SK-N-SH (cell line): Measurements from ENCODE around the gene COL26A1. TPM values are rescaled to one million over a fixed set of nuclear protein-coding genes. Genes with fewer than 3 reads are reported as not detected.
"Not testable (repeated sequence)": the region's sequence is repeated elsewhere in the genome, so short reads cannot be mapped to it uniquely, and the experiment has no call there.

ENCODE experiments used
- CTCF ChIA-PET: fragments of 300-600, 350-600 bp; formaldehyde crosslinking; extraction: SDS; loops from one replicate; lab custom pipeline; 2021; lab: Yijun Ruan, JAX
- POLR2A ChIA-PET: fragments of 350-600 bp; sonication (Branson Sonifier 250); formaldehyde crosslinking; extraction: SDS; loops from one replicate; lab custom pipeline; 2020; ENCODE audit warnings: antibody characterized with exemption, inconsistent platforms; lab: Yijun Ruan, JAX
- DNase-seq: peaks from one replicate; pipeline ENCODE4 v3.0.0; 2012
- H2AFZ ChIP-seq: fragments of 200-600 bp; sonication (generic); 2 replicates; pipeline ENCODE4 v1.8.1; 2016; ENCODE audit warnings: antibody characterized with exemption, mild to moderate bottlenecking, low read depth
- H3F3A ChIP-seq: fragments of 200-600 bp; sonication (generic); replicated peaks from 2 replicates; pipeline ENCODE3; 2016; ENCODE audit warnings: antibody characterized with exemption, mild to moderate bottlenecking; ENCODE audit not compliant: insufficient read depth
- H3K27ac ChIP-seq, 2 experiments: fragments of 200-500 bp in 1 of 2; fragments of 200-600 bp in 1 of 2; sonication (Bioruptor generic) in 1 of 2; sonication (generic), shearing (Covaris generic) in 1 of 2; 2 replicates each; pipeline versions ENCODE4 v1.5.1 to v1.6.1; 2014 to 2016; ENCODE audit warnings: low read depth in 2 of 2, inconsistent platforms in 1 of 2, low read length in 1 of 2, mild to moderate bottlenecking in 1 of 2, mixed read lengths in 1 of 2
- H3K27me3 ChIP-seq: fragments of 200-600 bp; sonication (generic), shearing (Covaris generic); 2 replicates; pipeline ENCODE4 v1.6.1; 2016; ENCODE audit warnings: mixed run types; ENCODE audit not compliant: insufficient read depth
- H3K36me3 ChIP-seq, 2 experiments: fragments of 200-500 bp in 1 of 2; fragments of 200-600 bp in 1 of 2; sonication (Bioruptor generic) in 1 of 2; sonication (generic) in 1 of 2; replicated peaks in 1 of 2; 2 replicates each; pipeline versions ENCODE3 to v1.5.1; 2014 to 2016; ENCODE audit warnings: low read length in 1 of 2, mild to moderate bottlenecking in 1 of 2; ENCODE audit not compliant: insufficient read depth in 2 of 2, control insufficient read depth in 1 of 2
- H3K4me1 ChIP-seq, 2 experiments: fragments of 200-500 bp in 1 of 2; fragments of 200-600 bp in 1 of 2; sonication (Bioruptor generic) in 1 of 2; sonication (generic), shearing (Covaris generic) in 1 of 2; 2 replicates each; pipeline versions ENCODE4 v1.5.1 to v1.6.1; 2014 to 2016; ENCODE audit warnings: low read depth in 1 of 2, low read length in 1 of 2, mixed run types in 1 of 2; ENCODE audit not compliant: insufficient read depth in 2 of 2, control insufficient read depth in 1 of 2
- H3K4me2 ChIP-seq: fragments of 200-600 bp; sonication (generic), shearing (Covaris generic); 2 replicates; pipeline ENCODE4 v1.6.1; 2017; ENCODE audit warnings: mixed run types
- H3K4me3 ChIP-seq, 2 experiments: fragments of 200-500 bp in 1 of 2; fragments of 200-600 bp in 1 of 2; sonication (Bioruptor generic) in 1 of 2; sonication (generic), shearing (Covaris generic) in 1 of 2; 2 replicates each; pipeline versions ENCODE4 v1.5.1 to v1.8.1; 2014 to 2016; ENCODE audit warnings: low read depth in 2 of 2, inconsistent platforms in 1 of 2, low read length in 1 of 2, mild to moderate bottlenecking in 1 of 2, mixed read lengths in 1 of 2, moderate library complexity in 1 of 2
- H3K79me2 ChIP-seq: fragments of 200-600 bp; sonication (generic); 2 replicates; pipeline ENCODE4 v1.8.1; 2017; ENCODE audit warnings: mild to moderate bottlenecking; ENCODE audit not compliant: insufficient read depth
- H3K9ac ChIP-seq: fragments of 200-600 bp; sonication (generic); 2 replicates; pipeline ENCODE4 v1.6.1; 2017; ENCODE audit warnings: mixed run types
- H3K9me2 ChIP-seq: fragments of 200-600 bp; sonication (generic); 2 replicates; pipeline ENCODE4 v1.6.1; 2017; ENCODE audit warnings: mixed run types
- H3K9me3 ChIP-seq: fragments of 200-600 bp; sonication (generic); 2 replicates; pipeline ENCODE4 v1.6.1; 2017; ENCODE audit warnings: mixed run types, mild to moderate bottlenecking, moderate library complexity
- H4K20me1 ChIP-seq: fragments of 200-600 bp; sonication (generic); 2 replicates; pipeline ENCODE4 v1.6.1; 2017; ENCODE audit warnings: mild to moderate bottlenecking, mixed run types; ENCODE audit not compliant: insufficient read depth
- CHD2 ChIP-seq: fragments of 150-350 bp; IDR thresholded peaks from 2 replicates; pipeline ENCODE4 v1.6.1; 2018; ENCODE audit warnings: low read length; ENCODE audit not compliant: partially characterized antibody
- ELF1 ChIP-seq: IDR thresholded peaks from 2 replicates; pipeline ENCODE4 v1.4.0; 2012
- EP300 ChIP-seq, 2 experiments: IDR thresholded peaks; 2 replicates each; pipeline versions ENCODE4 v1.4.0 to v1.6.1; 2012; ENCODE audit warnings: borderline replicate concordance in 1 of 2, low read depth in 1 of 2, low read length in 1 of 2
- FOSL2 ChIP-seq: IDR thresholded peaks from 2 replicates; pipeline ENCODE4 v1.4.0; 2012; ENCODE audit warnings: low read depth, mild to moderate bottlenecking, moderate library complexity, borderline replicate concordance
- FOXJ3 ChIP-seq: sonication (generic); formaldehyde crosslinking; IDR thresholded peaks from 2 replicates; pipeline ENCODE4 v1.5.1; 2020; ENCODE audit warnings: mild to moderate bottlenecking, missing genetic modification reagents
- FOXM1 ChIP-seq: IDR thresholded peaks from 2 replicates; pipeline ENCODE4 v1.4.0; 2012; ENCODE audit warnings: low read depth, mild to moderate bottlenecking
- GABPA ChIP-seq: IDR thresholded peaks from 2 replicates; pipeline ENCODE4 v1.4.0; 2012; ENCODE audit warnings: low read depth, mild to moderate bottlenecking
- JUND ChIP-seq: IDR thresholded peaks from 2 replicates; pipeline ENCODE4 v1.4.0; 2012
- MEF2A ChIP-seq: IDR thresholded peaks from 2 replicates; pipeline ENCODE4 v1.4.0; 2012; ENCODE audit warnings: low read depth, borderline replicate concordance
- MXI1 ChIP-seq: IDR thresholded peaks from 2 replicates; pipeline ENCODE4 v1.6.1; 2012; ENCODE audit warnings: mild to moderate bottlenecking, low read depth, low read length, improper control_type of control experiment
- NFIC ChIP-seq: IDR thresholded peaks from 2 replicates; pipeline ENCODE4 v1.4.0; 2012; ENCODE audit warnings: borderline replicate concordance
- POLR2AphosphoS5 ChIP-seq: IDR thresholded peaks from 2 replicates; pipeline ENCODE4 v1.6.1; 2012; ENCODE audit warnings: low read depth, low read length
- RAD21 ChIP-seq: IDR thresholded peaks from 2 replicates; pipeline ENCODE4 v1.6.1; 2012; ENCODE audit warnings: mild to moderate bottlenecking, low read length
- RFX5 ChIP-seq: IDR thresholded peaks from 2 replicates; pipeline ENCODE4 v1.6.1; 2012; ENCODE audit warnings: mild to moderate bottlenecking, improper control_type of control experiment, low read length
- RXRA ChIP-seq: IDR thresholded peaks from 2 replicates; pipeline ENCODE4 v1.4.0; 2012; ENCODE audit warnings: low read depth, mild to moderate bottlenecking, borderline replicate concordance
- SIN3A ChIP-seq: IDR thresholded peaks from 2 replicates; pipeline ENCODE4 v1.6.1; 2012; ENCODE audit warnings: low read depth, mild to moderate bottlenecking, low read length, moderate library complexity, borderline replicate concordance
- TAF1 ChIP-seq: IDR thresholded peaks from 2 replicates; pipeline ENCODE4 v1.6.1; 2012; ENCODE audit warnings: low read depth, mild to moderate bottlenecking, low read length, moderate library complexity, borderline replicate concordance
- TCF12 ChIP-seq: IDR thresholded peaks from 2 replicates; pipeline ENCODE4 v1.4.0; 2012
- WGBS: methylation state at CpG from one replicate; pipeline ENCODE4 v1.1.6; 2017; ENCODE audit warnings: low lambda C conversion rate; 5-methylcytosine and 5-hydroxymethylcytosine counted together
- polyA plus RNA-seq, 3 experiments: library from polyadenylated mRNA; depleted of rRNA; stranded (reverse); fragments of >200 nt; gene quantifications; 2 replicates each; pipeline ENCODE4 v1.2.3, GENCODE V29; 2012
- TF ChIP-seq, protein P1 (sequence below): IDR thresholded peaks from 2 replicates; pipeline ENCODE4 v1.4.0; 2012; ENCODE audit warnings: low read depth
- TF ChIP-seq, protein P2 (sequence below): IDR thresholded peaks from 2 replicates; pipeline ENCODE4 v1.4.0; 2012; ENCODE audit warnings: low read depth, borderline replicate concordance

Gene COL26A1
- polyA plus RNA-seq, 1 of the 3 experiments (the other 2 are of a cell fraction), result 0.05 TPM

DNA sequence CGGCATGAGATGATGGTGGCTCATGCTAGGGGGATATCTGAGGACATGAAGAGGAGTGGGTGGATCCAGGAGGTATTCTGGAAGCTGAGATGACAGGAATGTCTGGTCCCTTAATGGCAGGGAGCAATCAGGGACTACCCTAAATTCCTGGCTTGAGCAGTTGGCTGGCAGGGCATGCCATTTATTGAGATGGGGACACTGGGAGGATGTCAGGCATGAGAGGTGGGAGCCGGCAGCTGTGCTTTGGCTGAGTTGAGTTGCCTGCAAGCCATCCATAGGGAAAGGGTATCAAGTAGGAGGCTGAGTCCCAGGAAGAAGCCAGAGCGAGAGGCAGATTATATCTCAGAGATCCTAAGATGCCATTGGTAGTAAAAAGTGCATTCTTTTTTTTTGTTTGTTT is 69.6 kb downstream of the COL26A1 start:
- TF ChIP-seq NFIC, result no peak
- no peak for TF ChIP-seq CHD2
- TF ChIP-seq, protein P1, sequence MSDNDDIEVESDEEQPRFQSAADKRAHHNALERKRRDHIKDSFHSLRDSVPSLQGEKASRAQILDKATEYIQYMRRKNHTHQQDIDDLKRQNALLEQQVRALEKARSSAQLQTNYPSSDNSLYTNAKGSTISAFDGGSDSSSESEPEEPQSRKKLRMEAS, result no peak
- no peak for TF ChIP-seq SIN3A
- TF ChIP-seq TAF1, result no peak
- no peak for TF ChIP-seq FOXJ3 (CRISPR knock-in tag)
- TF ChIP-seq EP300 (IDR thresholded peaks at IDR 0.05; ENCODE audit: borderline replicate concordance in 1 of 2, low read depth in 1 of 2, low read length in 1 of 2), result no peak
- no peak for TF ChIP-seq JUND
- TF ChIP-seq, protein P2, sequence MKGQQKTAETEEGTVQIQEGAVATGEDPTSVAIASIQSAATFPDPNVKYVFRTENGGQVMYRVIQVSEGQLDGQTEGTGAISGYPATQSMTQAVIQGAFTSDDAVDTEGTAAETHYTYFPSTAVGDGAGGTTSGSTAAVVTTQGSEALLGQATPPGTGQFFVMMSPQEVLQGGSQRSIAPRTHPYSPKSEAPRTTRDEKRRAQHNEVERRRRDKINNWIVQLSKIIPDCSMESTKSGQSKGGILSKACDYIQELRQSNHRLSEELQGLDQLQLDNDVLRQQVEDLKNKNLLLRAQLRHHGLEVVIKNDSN, result no peak
- no peak for TF ChIP-seq MXI1
- TF ChIP-seq FOXM1, result no peak
- TF ChIP-seq RXRA, result no peak
- no peak for TF ChIP-seq RFX5
- TF ChIP-seq POLR2AphosphoS5, result no peak
- TF ChIP-seq FOSL2, result no peak
- no peak for DNase-seq
- Histone ChIP-seq H3K9me3 (no peaks in the 10 kb centered on the region), H3K9ac (no peak overlapping the region), H3K9me2 (no peaks in the 10 kb centered on the region), H3K4me1 (peaks cover 0 to 4% of the 10 kb centered on the region in 2 experiments; a peak in 1 of 4 replicates), H3K4me2 (no peak overlapping the region), H3K36me3 (no peaks in the 10 kb centered on the region), H4K20me1 (no peaks in the 10 kb centered on the region), H3K79me2 (no peaks in the 10 kb centered on the region), H3K27ac (no peak overlapping the region), H3K27me3 (peaks cover 83% of the 10 kb centered on the region), H2AFZ (no peak overlapping the region), H3K4me3 (no peak overlapping the region), H3F3A (no peaks in the 10 kb centered on the region)
- 30% methylated on average over 3 of the region's 3 CpGs for WGBS
- ChIA-PET CTCF (interaction anchor here (1.5 to 3.5 kb wide), 2 partner anchors 8 to 20 kb away, joined by 7 to 26 read pairs; no protein-coding TSS in a partner anchor), POLR2A (no interaction called here)

DNA sequence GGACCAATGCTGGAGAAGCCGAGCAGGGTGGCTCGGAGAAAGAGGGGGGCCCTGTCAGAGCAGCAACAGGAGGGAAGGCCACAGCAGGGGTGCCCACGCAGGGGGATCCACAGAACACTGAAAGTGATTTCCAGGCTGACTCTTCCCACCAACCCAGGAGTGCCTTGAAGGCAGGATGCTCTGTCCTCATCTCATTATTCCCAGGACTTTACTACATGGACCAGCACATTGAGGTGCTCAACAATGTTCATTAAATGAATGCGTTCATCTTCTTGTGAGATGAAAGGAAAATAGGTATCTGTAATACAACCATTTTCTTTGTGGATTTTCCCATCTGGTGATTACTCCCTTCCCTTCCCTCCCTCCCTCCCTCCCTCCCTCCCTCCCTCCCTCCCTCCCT is 71.0 kb downstream of the COL26A1 start:
- Histone ChIP-seq H3K27ac (no peak overlapping the region), H3K27me3 (peaks cover 70% of the 10 kb centered on the region), H3K9me2 (no peaks in the 10 kb centered on the region), H3K4me2 (no peak overlapping the region), H3K4me1 (peaks cover 0 to 4% of the 10 kb centered on the region in 2 experiments; a peak in 1 of 4 replicates), H3K9me3 (no peaks in the 10 kb centered on the region), H3K79me2 (no peaks in the 10 kb centered on the region), H3F3A (no peaks in the 10 kb centered on the region), H3K9ac (no peak overlapping the region), H2AFZ (no peak overlapping the region), H3K4me3 (no peak overlapping the region), H4K20me1 (no peaks in the 10 kb centered on the region), H3K36me3 (no peaks in the 10 kb centered on the region)
- ChIA-PET POLR2A (no interaction called here), CTCF (no interaction called here)
- no peak for TF ChIP-seq FOXJ3 (CRISPR knock-in tag)
- TF ChIP-seq RFX5, result no peak
- no peak for TF ChIP-seq FOXM1
- TF ChIP-seq MEF2A, result no peak
- no peak for TF ChIP-seq TCF12
- no peak for TF ChIP-seq FOSL2
- TF ChIP-seq RAD21, result no peak
- TF ChIP-seq RXRA, result no peak
- no peak for TF ChIP-seq ELF1
- no peak for TF ChIP-seq TAF1
- TF ChIP-seq GABPA, result no peak
- DNase-seq, result no peak
- WGBS, result 37% methylated on average over 4 of the region's 4 CpGs

DNA sequence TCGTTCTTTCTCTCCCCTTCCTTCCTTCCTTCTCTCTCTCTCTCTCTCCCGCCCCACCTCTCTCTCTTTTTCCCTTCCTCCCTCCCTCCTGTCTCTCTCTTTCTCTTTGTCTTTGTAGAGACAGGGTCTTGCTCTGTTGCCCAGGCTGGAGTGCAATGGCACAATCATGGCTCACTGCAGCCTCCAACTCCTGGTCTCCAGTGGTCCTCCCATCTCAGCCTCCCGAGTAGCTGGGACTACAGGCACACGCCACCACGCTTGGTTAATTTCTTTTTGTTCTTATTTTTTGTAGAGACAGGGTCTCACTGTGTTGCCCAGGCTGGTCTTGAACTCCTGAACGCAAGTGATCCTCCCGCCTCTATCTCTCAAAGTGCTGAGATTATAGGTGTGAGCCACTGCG is 71.5 kb downstream of the COL26A1 start:
- H3K4me3 ChIP-seq, H4K20me1 ChIP-seq, DNase-seq, H3K79me2 ChIP-seq, H3K9me3 ChIP-seq, H3F3A ChIP-seq, H3K36me3 ChIP-seq, H3K4me1 ChIP-seq, H2AFZ ChIP-seq, POLR2A ChIA-PET, H3K9me2 ChIP-seq, H3K4me2 ChIP-seq, H3K27ac ChIP-seq, H3K9ac ChIP-seq: not testable (repeated sequence)
- 66% methylated on average over 8 of the region's 8 CpGs for WGBS
- peaks cover 66% of the 10 kb centered on the region for H3K27me3 ChIP-seq
- CTCF ChIA-PET, result interaction anchor here (4.0 kb wide), 1 partner anchor 23 kb away, joined by 22 read pairs; no protein-coding TSS in a partner anchor
